Stomach (tissue), 4 donors: Measurements from ENCODE around the gene WDR37.

Experiments used
- CTCF ChIP-seq, 7 experiments: fragments of 450-650 bp in 4 of 7; fragments of 200-600 bp in 3 of 7; sonication (generic) in 3 of 7; IDR thresholded peaks; one replicate each; pipeline ENCODE4 v1.5.1; 2016 to 2019; ENCODE audit warnings: antibody characterized with exemption in 7 of 7, control low read depth in 2 of 7, mild to moderate bottlenecking in 1 of 7
- POLR2A ChIP-seq, 4 donors: fragments of 450-650 bp; IDR thresholded peaks; one replicate each; pipeline ENCODE4 v1.6.1; 2016; ENCODE audit warnings: antibody characterized with exemption in 4 of 4, control low read depth in 2 of 4, mild to moderate bottlenecking in 1 of 4, moderate library complexity in 1 of 4
- POLR2AphosphoS5 ChIP-seq, 3 donors: sonication (generic); formaldehyde crosslinking; IDR thresholded peaks; one replicate each; pipeline ENCODE4 v1.6.1; 2016; ENCODE audit warnings: antibody characterized with exemption in 3 of 3

- TF ChIP-seq CTCF (IDR thresholded peaks at IDR 0.05) (no peak), POLR2AphosphoS5 (IDR thresholded peaks at IDR 0.05) (no peak), POLR2A (IDR thresholded peaks at IDR 0.05) (no peak)
These were observed 40.5 kb upstream of the WDR37 start for GRCh38 chr10:1015688-1016087.
